Endometrial microvascular endothelial cells (primary cell): ENCODE results near the gene GOLGA8F. TPM values are rescaled to one million over a fixed set of nuclear protein-coding genes. Genes with fewer than 3 reads are reported as not detected.
"Not testable (repeated sequence)": the region's sequence is repeated elsewhere in the genome, so short reads cannot be mapped to it uniquely, and the experiment has no call there.

ENCODE experiments used
- in situ Hi-C: cut with HindIII; loops from 2 replicates; pipeline ENCODE4 v1.10.0; 2017; ENCODE audit warnings: low sequenced_read_pairs, low pct_unique_long_range_greater_than_20kb; ENCODE audit errors: inconsistent ontology term
- total RNA-seq: library from RNA; depleted of rRNA; stranded (reverse); fragments of >200 nt; gene quantifications from one replicate; pipeline ENCODE4 v1.2.3, GENCODE V29; 2015; ENCODE audit errors: inconsistent ontology term

The GOLGA8F gene
- total RNA-seq = not detected

- in situ Hi-C loops = not testable (repeated sequence)
Measured at GRCh38 chr15:28378364-28378763, at the start of gene GOLGA8F. Gene GOLGA8F, plus strand, starts transcription at chr15:28378664. Its CDS starts 98 bp downstream, at chr15:28378762.

GRCh38 chr15:28357984-28358383 is 20.5 kb upstream of the GOLGA8F start, which contains the start of gene GOLGA6L24:
Gene GOLGA6L24, minus strand, starts transcription at chr15:28358084. Its CDS starts 61 bp downstream, at chr15:28358023.
- in situ Hi-C loops = not testable (repeated sequence)

GRCh38 chr15:28365502-28365901 is 13.0 kb upstream of the GOLGA8F start:
- in situ Hi-C loops = not testable (repeated sequence)

- in situ Hi-C loops = not testable (repeated sequence)
Measured at GRCh38 chr15:28380053-28380452, 1.6 kb downstream of the GOLGA8F start.

- in situ Hi-C loops = not testable (repeated sequence)
Measured at GRCh38 chr15:28396022-28396421, 17.6 kb downstream of the GOLGA8F start.

- in situ Hi-C loops = not testable (repeated sequence)
Measured at GRCh38 chr15:28402774-28403435, 24.4 kb downstream of the GOLGA8F start.

- in situ Hi-C loops = not testable (repeated sequence)
Measured at GRCh38 chr15:28420470-28420869, 42.0 kb downstream of the GOLGA8F start.

- in situ Hi-C loops = not testable (repeated sequence)
Measured at GRCh38 chr15:28435594-28435993, 57.1 kb downstream of the GOLGA8F start.

Other genes starting within 250 kb of the GOLGA8F start
- 83.4 TPM for gene HERC2, start 56.5 kb upstream of the GOLGA8F start, total RNA-seq
- not detected for gene GOLGA6L24, start 20.6 kb upstream of the GOLGA8F start, total RNA-seq
- gene GOLGA8G, start 154.3 kb downstream of the GOLGA8F start, total RNA-seq = not detected
- not detected for gene GOLGA6L25, start 174.9 kb downstream of the GOLGA8F start, total RNA-seq